IMR-90 (cell line): ENCODE data around the gene CAMK2D. TPM values are rescaled to one million over a fixed set of nuclear protein-coding genes. Genes with fewer than 3 reads are reported as not detected.

Experiments
- ATAC-seq: fragments of 200-7000 bp; cut with Tn5 transposase; 2 replicates; pipeline ENCODE4 v1.9.1; 2020; ENCODE audit warnings: low read depth, mild to moderate bottlenecking, moderate library complexity
- BruUV-seq: library from RNA; stranded (reverse); fragments of 400-500 nt; replicated peaks from 2 replicates; lab custom pipeline; 2021; lab: Mats Ljungman, UMichigan
- CTCF ChIA-PET: fragments of 300-600 bp; formaldehyde crosslinking; extraction: SDS; loops from one replicate; lab custom pipeline; 2021; ENCODE audit warnings: antibody characterized with exemption; lab: Yijun Ruan, JAX
- POLR2A ChIA-PET: fragments of 300-600 bp; sonication (Branson Sonifier 250); formaldehyde crosslinking; loops from one replicate; lab custom pipeline; 2022; ENCODE audit warnings: antibody characterized with exemption; ENCODE audit not compliant: unreplicated experiment; lab: Charles Lee
- DNase-seq: peaks from one replicate; pipeline ENCODE4 v3.0.0; 2013
- H2AFZ ChIP-seq: replicated peaks from 2 replicates; pipeline ENCODE3; 2013; ENCODE audit warnings: low read length, mild to moderate bottlenecking; ENCODE audit not compliant: poor library complexity
- H2AK5ac ChIP-seq: 2 replicates; pipeline ENCODE4 v1.6.1; 2013; ENCODE audit warnings: low read depth, low read length, inconsistent platforms
- H2AK9ac ChIP-seq: replicated peaks from 2 replicates; pipeline ENCODE3; 2013; ENCODE audit warnings: mild to moderate bottlenecking, low read depth, low read length, moderate library complexity; ENCODE audit not compliant: poor library complexity
- H2BK120ac ChIP-seq: 2 replicates; pipeline ENCODE4 v1.6.1; 2013; ENCODE audit warnings: low read depth, low read length, inconsistent platforms
- H2BK15ac ChIP-seq: 3 replicates; pipeline ENCODE4 v1.6.1; 2013; ENCODE audit warnings: low read depth, low read length, inconsistent platforms
- H2BK20ac ChIP-seq: 2 replicates; pipeline ENCODE4 v1.6.1; 2013; ENCODE audit warnings: low read depth, mild to moderate bottlenecking, inconsistent platforms, low read length, moderate library complexity
- H2BK5ac ChIP-seq: 2 replicates; pipeline ENCODE4 v1.6.1; 2013; ENCODE audit warnings: mild to moderate bottlenecking, low read depth, low read length, inconsistent platforms; ENCODE audit not compliant: poor library complexity, severe bottlenecking
- H3K14ac ChIP-seq: replicated peaks from 2 replicates; pipeline ENCODE4 v1.6.1; 2013; ENCODE audit warnings: low read depth, low read length, inconsistent platforms
- H3K18ac ChIP-seq: 2 replicates; pipeline ENCODE4 v1.6.1; 2013; ENCODE audit warnings: low read depth, low read length, control low read depth
- H3K23ac ChIP-seq: 2 replicates; pipeline ENCODE4 v1.6.1; 2013; ENCODE audit warnings: low read depth, low read length, inconsistent platforms
- H3K27ac ChIP-seq: 2 replicates; pipeline ENCODE4 v1.5.1; 2013; ENCODE audit warnings: mild to moderate bottlenecking, control low read depth, low read length; ENCODE audit not compliant: insufficient read depth
- H3K27me3 ChIP-seq: 2 replicates; pipeline ENCODE4 v1.6.1; 2013; ENCODE audit warnings: low read length; ENCODE audit not compliant: control insufficient read depth, insufficient read depth
- H3K36me3 ChIP-seq: 2 replicates; pipeline ENCODE4 v1.6.1; 2013; ENCODE audit warnings: low read length, mixed read lengths; ENCODE audit not compliant: control insufficient read depth, insufficient read depth
- H3K4ac ChIP-seq: 2 replicates; pipeline ENCODE4 v1.6.1; 2013; ENCODE audit warnings: low read depth, low read length, inconsistent platforms
- H3K4me1 ChIP-seq: 2 replicates; pipeline ENCODE4 v1.6.1; 2013; ENCODE audit warnings: low read length, mixed read lengths; ENCODE audit not compliant: control insufficient read depth, insufficient read depth
- H3K4me2 ChIP-seq: 2 replicates; pipeline ENCODE4 v1.6.1; 2013; ENCODE audit warnings: low read depth, mild to moderate bottlenecking, control low read depth, low read length, moderate library complexity
- H3K4me3 ChIP-seq: 2 replicates; pipeline ENCODE4 v1.5.1; 2013; ENCODE audit warnings: low read depth, mild to moderate bottlenecking, control low read depth, low read length, moderate library complexity; ENCODE audit not compliant: insufficient read depth
- H3K56ac ChIP-seq: 2 replicates; pipeline ENCODE4 v1.6.1; 2013; ENCODE audit warnings: low read length, inconsistent platforms; ENCODE audit not compliant: insufficient read depth; ENCODE audit errors: extremely low read depth
- H3K79me1 ChIP-seq, 2 experiments: 2 replicates each; pipeline ENCODE4 v1.6.1; 2013; ENCODE audit warnings: low read length in 2 of 2, inconsistent platforms in 1 of 2, low read depth in 1 of 2
- H3K9ac ChIP-seq: 2 replicates; pipeline ENCODE4 v1.6.1; 2013; ENCODE audit warnings: low read depth, low read length, control low read depth
- H3K9me1 ChIP-seq: 2 replicates; pipeline ENCODE4 v1.6.1; 2013; ENCODE audit warnings: low read length, inconsistent platforms; ENCODE audit not compliant: insufficient read depth
- H3K9me3 ChIP-seq: 2 replicates; pipeline ENCODE4 v1.6.1; 2013; ENCODE audit warnings: low read length; ENCODE audit not compliant: control insufficient read depth, insufficient read depth
- H4K20me1 ChIP-seq: 2 replicates; pipeline ENCODE4 v1.6.1; 2013; ENCODE audit warnings: low read length, inconsistent platforms; ENCODE audit not compliant: insufficient read depth
- H4K5ac ChIP-seq: 2 replicates; pipeline ENCODE4 v1.6.1; 2013; ENCODE audit warnings: mild to moderate bottlenecking, low read depth, low read length, control low read depth
- H4K8ac ChIP-seq, 2 experiments: 2 replicates each; pipeline ENCODE4 v1.6.1; 2013; ENCODE audit warnings: low read depth in 2 of 2, low read length in 2 of 2, control low read depth in 1 of 2, inconsistent platforms in 1 of 2
- H4K91ac ChIP-seq: 2 replicates; pipeline ENCODE4 v1.6.1; 2013; ENCODE audit warnings: low read depth, low read length, inconsistent platforms; ENCODE audit not compliant: insufficient read depth
- CEBPB ChIP-seq: IDR thresholded peaks from 2 replicates; pipeline ENCODE4 v1.6.1; 2012; ENCODE audit warnings: low read depth, low read length, improper control_type of control experiment
- POLR2A ChIP-seq: IDR thresholded peaks from 2 replicates; pipeline ENCODE4 v1.6.1; 2012; ENCODE audit warnings: mild to moderate bottlenecking, low read depth, low read length
- WGBS, 2 experiments: methylation state at CpG; one replicate each; pipeline versions ENCODE4 v1.1.5 to v1.1.7; 2013; ENCODE audit warnings: missing lambda C conversion rate in 2 of 2; ENCODE audit not compliant: insufficient read length in 1 of 2; ENCODE audit errors: extremely low coverage in 2 of 2; 5-methylcytosine and 5-hydroxymethylcytosine counted together
- dilution Hi-C: fragments of 300-500 bp; cut with HindIII; formaldehyde crosslinking; loops from one replicate; pipeline ENCODE4 v1.14.3; 2018; ENCODE audit warnings: low sequenced_read_pairs; ENCODE audit not compliant: unreplicated experiment
- in situ Hi-C: fragments of 300-500 bp; cut with MboI; formaldehyde crosslinking; loops from 3 replicates; pipeline ENCODE4 v1.14.3; 2019; ENCODE audit warnings: low sequenced_read_pairs, inconsistent platforms, mixed read lengths
- intact Hi-C: fragments of 100-400 bp; cut with micrococcal nuclease; formaldehyde crosslinking; loops from 2 replicates; pipeline ENCODE4 v1.10.0; 2022
- polyA plus RNA-seq, 3 experiments: library from polyadenylated mRNA; depleted of rRNA; stranded (reverse); fragments of >200 nt; gene quantifications; 2 replicates each; pipeline ENCODE4 v1.2.3, GENCODE V29; 2012; ENCODE audit warnings: low replicate concordance in 1 of 3
- total RNA-seq: library from RNA; depleted of rRNA; stranded (reverse); fragments of >200 nt; gene quantifications from 2 replicates; pipeline ENCODE4 v1.2.3, GENCODE V29; 2012
- TF ChIP-seq, protein P1 (sequence below): fragments of 150-350 bp; IDR thresholded peaks from 2 replicates; pipeline ENCODE4 v1.6.1; 2017; ENCODE audit warnings: mild to moderate bottlenecking, antibody characterized with exemption, low read length, low read depth

The CAMK2D gene
- total and polyA plus RNA-seq, 2 of the 4 experiments (the other 2 are of a cell fraction) = 44.6 to 156 TPM

DNA sequence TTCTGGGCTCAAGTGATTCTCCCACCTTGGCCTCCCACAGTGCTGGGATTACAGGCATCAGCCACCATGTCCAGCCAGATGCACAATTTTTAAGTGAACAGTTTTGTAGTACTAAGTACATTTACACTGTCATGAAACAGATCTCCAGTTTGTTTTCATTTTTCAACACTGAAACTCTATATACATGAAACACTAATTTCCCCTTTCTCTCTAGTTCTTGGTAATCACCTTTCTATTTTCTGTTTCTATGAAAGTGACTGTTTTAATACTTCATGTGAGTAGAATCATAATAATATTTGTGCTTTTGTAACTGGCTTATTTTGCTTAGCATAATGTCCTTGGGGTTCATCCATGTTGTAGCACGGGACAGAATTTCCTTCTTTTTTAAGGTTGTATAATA is 237.4 kb downstream of the CAMK2D start:
- Histone ChIP-seq H3K27me3 (no peaks in the 10 kb centered on the region), H4K91ac (no peak overlapping the region), H3K36me3 (peaks cover 8% of the 10 kb centered on the region), H4K20me1 (no peaks in the 10 kb centered on the region), H3K56ac (no peak overlapping the region), H3K4me1 (no peaks in the 10 kb centered on the region), H3K4me3 (no peak overlapping the region), H3K18ac (no peak overlapping the region), H2BK15ac (no peak overlapping the region), H3K27ac (no peak overlapping the region), H2AK9ac (no peak overlapping the region), H3K14ac (no peak overlapping the region), H3K9ac (no peak overlapping the region), H3K4ac (no peak overlapping the region), H3K9me1 (peaks cover 3% of the 10 kb centered on the region), H3K23ac (no peak overlapping the region), H2BK5ac (no peak overlapping the region), H3K9me3 (no peaks in the 10 kb centered on the region), H2AFZ (no peak overlapping the region), H2BK120ac (no peak overlapping the region), H3K79me1 (peaks cover 9 to 11% of the 10 kb centered on the region in 2 experiments; a peak in 3 of 4 replicates), H4K5ac (no peak overlapping the region), H2BK20ac (no peak overlapping the region), H4K8ac (no peak overlapping the region), H2AK5ac (no peak overlapping the region), H3K4me2 (no peak overlapping the region)
- dilution Hi-C loops = no loop called here
- WGBS, 2 experiments = no CpG with 5 or more reads among the region's 1 CpG
- POLR2A ChIA-PET = no interaction called here
- intact Hi-C loops = no loop called here
- no TSS peak for BruUV-seq
- CTCF ChIA-PET = no interaction called here
- no peak for DNase-seq
- ATAC-seq = no peak
- TF ChIP-seq CEBPB (no peak), POLR2A (no peak)
- TF ChIP-seq, protein P1, sequence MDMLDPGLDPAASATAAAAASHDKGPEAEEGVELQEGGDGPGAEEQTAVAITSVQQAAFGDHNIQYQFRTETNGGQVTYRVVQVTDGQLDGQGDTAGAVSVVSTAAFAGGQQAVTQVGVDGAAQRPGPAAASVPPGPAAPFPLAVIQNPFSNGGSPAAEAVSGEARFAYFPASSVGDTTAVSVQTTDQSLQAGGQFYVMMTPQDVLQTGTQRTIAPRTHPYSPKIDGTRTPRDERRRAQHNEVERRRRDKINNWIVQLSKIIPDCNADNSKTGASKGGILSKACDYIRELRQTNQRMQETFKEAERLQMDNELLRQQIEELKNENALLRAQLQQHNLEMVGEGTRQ = no peak
- in situ Hi-C loops = no loop called here
